CD14-positive monocyte (primary cell): ENCODE results near the gene EXPH5. TPM values are rescaled to one million over a fixed set of nuclear protein-coding genes. Genes with fewer than 3 reads are reported as not detected.

Source experiments
- DNase-seq, 3 donors: peaks; one replicate each; pipeline ENCODE4 v3.0.0-alpha.2; 2011 to 2022
- H2AFZ ChIP-seq: 2 replicates; pipeline ENCODE4 v1.6.0; 2012; ENCODE audit warnings: mild to moderate bottlenecking, low read depth, low read length, inconsistent platforms; ENCODE audit not compliant: insufficient read depth, poor library complexity, severe bottlenecking
- H3K27ac ChIP-seq, 2 donors: 1 replicate in 1 of 2; 2 replicates in 1 of 2; pipeline ENCODE4 v1.5.1; 2012 to 2013; ENCODE audit warnings: low read length in 2 of 2, control low read depth in 1 of 2, inconsistent platforms in 1 of 2, low read depth in 1 of 2, mild to moderate bottlenecking in 1 of 2
- H3K27me3 ChIP-seq, 2 donors: one replicate each; pipeline versions ENCODE4 v1.6.0 to v1.6.1; 2011 to 2013; ENCODE audit warnings: low read length in 2 of 2; ENCODE audit not compliant: control insufficient read depth in 2 of 2, insufficient read depth in 2 of 2
- H3K36me3 ChIP-seq, 2 donors: replicated peaks in 1 of 2; 1 replicate in 1 of 2; 2 replicates in 1 of 2; pipeline versions ENCODE4 v1.5.1 to v1.6.1; 2012 to 2013; ENCODE audit warnings: low read length in 2 of 2, control low read depth in 1 of 2, inconsistent platforms in 1 of 2, mild to moderate bottlenecking in 1 of 2; ENCODE audit not compliant: insufficient read depth in 2 of 2, control insufficient read depth in 1 of 2
- H3K4me1 ChIP-seq, 2 donors: 1 replicate in 1 of 2; 2 replicates in 1 of 2; pipeline versions ENCODE4 v1.5.1 to v1.6.1; 2012 to 2013; ENCODE audit warnings: low read length in 2 of 2, control low read depth in 1 of 2, inconsistent platforms in 1 of 2, mild to moderate bottlenecking in 1 of 2, moderate library complexity in 1 of 2; ENCODE audit not compliant: insufficient read depth in 2 of 2, control insufficient read depth in 1 of 2
- H3K4me2 ChIP-seq: replicated peaks from 2 replicates; pipeline ENCODE3; 2012; ENCODE audit warnings: low read length, moderate library complexity, mild to moderate bottlenecking; ENCODE audit not compliant: poor library complexity, severe bottlenecking; ENCODE audit errors: extremely low read depth
- H3K4me3 ChIP-seq, 3 experiments: fragments of 200-600 bp in 1 of 3; sonication (generic) in 1 of 3; replicated peaks in 1 of 3; 1 replicate in 2 of 3; 2 replicates in 1 of 3; pipeline ENCODE4 v1.5.1; 2011 to 2013; ENCODE audit warnings: low read length in 3 of 3, mild to moderate bottlenecking in 3 of 3, control low read depth in 2 of 3, low read depth in 2 of 3, inconsistent platforms in 1 of 3, moderate library complexity in 1 of 3
- H3K79me2 ChIP-seq: 2 replicates; pipeline ENCODE4 v1.6.0; 2012; ENCODE audit warnings: mild to moderate bottlenecking, control low read depth, inconsistent platforms, low read length, moderate library complexity; ENCODE audit not compliant: insufficient read depth
- H3K9ac ChIP-seq: 2 replicates; pipeline ENCODE4 v1.6.0; 2017; ENCODE audit warnings: low read length, mild to moderate bottlenecking; ENCODE audit not compliant: insufficient read depth, poor library complexity, severe bottlenecking
- H3K9me3 ChIP-seq, 2 donors: replicated peaks in 1 of 2; 1 replicate in 1 of 2; 2 replicates in 1 of 2; pipeline versions ENCODE4 v1.5.1 to v1.6.1; 2012 to 2013; ENCODE audit warnings: low read length in 2 of 2, control low read depth in 1 of 2; ENCODE audit not compliant: control insufficient read depth in 1 of 2, insufficient read depth in 1 of 2
- H4K20me1 ChIP-seq: 2 replicates; pipeline ENCODE4 v1.6.0; 2012; ENCODE audit warnings: mild to moderate bottlenecking, low read length, control low read depth, moderate library complexity; ENCODE audit not compliant: insufficient read depth
- H3K27ac Mint-ChIP-seq, 7 donors: one replicate each; pipeline ENCODE4 v1.8.0; 2020; ENCODE audit warnings: mild to moderate bottlenecking in 7 of 7, mixed read lengths in 7 of 7, moderate library complexity in 6 of 7, inconsistent platforms in 2 of 7
- H3K27me3 Mint-ChIP-seq, 3 donors: one replicate each; pipeline ENCODE4 v1.8.0; 2021 to 2022; ENCODE audit warnings: low read depth in 3 of 3, mild to moderate bottlenecking in 3 of 3, mixed read lengths in 3 of 3, moderate library complexity in 3 of 3, inconsistent platforms in 1 of 3
- H3K36me3 Mint-ChIP-seq, 2 donors: one replicate each; pipeline ENCODE4 v1.8.0; 2020; ENCODE audit warnings: mixed read lengths in 2 of 2, inconsistent platforms in 1 of 2, mild to moderate bottlenecking in 1 of 2
- H3K4me1 Mint-ChIP-seq: one replicate; pipeline ENCODE4 v1.8.0; 2020; ENCODE audit warnings: mild to moderate bottlenecking, mixed read lengths
- H3K4me3 Mint-ChIP-seq, 2 donors: one replicate each; pipeline ENCODE4 v1.8.0; 2020; ENCODE audit warnings: mild to moderate bottlenecking in 2 of 2, mixed read lengths in 2 of 2, moderate library complexity in 1 of 2
- H3K9me3 Mint-ChIP-seq, 7 donors: one replicate each; pipeline ENCODE4 v1.8.0; 2020 to 2022; ENCODE audit warnings: mixed read lengths in 7 of 7, mild to moderate bottlenecking in 6 of 7, moderate library complexity in 6 of 7, inconsistent platforms in 2 of 7
- CTCF ChIP-seq: fragments of 200-600 bp; IDR thresholded peaks from one replicate; pipeline ENCODE4 v1.8.0; 2022; ENCODE audit warnings: antibody characterized with exemption, mild to moderate bottlenecking
- WGBS: methylation state at CpG from one replicate; pipeline ENCODE4 v1.1.5; 2013; ENCODE audit warnings: missing lambda C conversion rate; ENCODE audit not compliant: insufficient coverage; 5-methylcytosine and 5-hydroxymethylcytosine counted together
- intact Hi-C, 2 donors: fragments of 100-400 bp; cut with micrococcal nuclease; formaldehyde crosslinking; loops; one replicate each; pipeline versions ENCODE4 v1.15.0 to v1.15.1; 2023
- polyA plus RNA-seq, 3 donors: library from polyadenylated mRNA; depleted of rRNA in 1 of 3; unstranded in 2 of 3; stranded (reverse) in 1 of 3; fragments of 300-500 nt in 2 of 3; fragments of >200 nt in 1 of 3; fragmentation: Illumina TruSeq in 2 of 3; gene quantifications; 1 replicate in 2 of 3; 2 replicates in 1 of 3; pipeline ENCODE4 v1.2.3, GENCODE V29; 2012 to 2021

The EXPH5 gene
- polyA plus RNA-seq, 3 donors: 0.05 to 0.17 TPM; not detected in 1

- Mint-ChIP-seq H3K36me3 (no peaks in the 10 kb centered on the region), H3K4me1 (peaks cover 12% of the 10 kb centered on the region), H3K4me3 (no peak overlapping the region), H3K27me3 (peaks cover 0 to 7% (median 1%) of the 10 kb centered on the region in 3 donors), H3K27ac (no peak overlapping the region), H3K9me3 (peaks cover 0 to 2% (median 0%) of the 10 kb centered on the region in 7 donors)
- H3K9me3 ChIP-seq: no peaks in the 10 kb centered on the region
- no peak overlapping the region for H2AFZ ChIP-seq
- no peak overlapping the region for H3K9ac ChIP-seq
- DNase-seq: no peak
- no peak overlapping the region for H3K4me2 ChIP-seq
- intact Hi-C loops: no loop called here
- no peak for TF ChIP-seq CTCF
- no peaks in the 10 kb centered on the region for H3K27me3 ChIP-seq
- H3K79me2 ChIP-seq: no peaks in the 10 kb centered on the region
- no peak overlapping the region for H3K27ac ChIP-seq
- no peak overlapping the region for H3K4me3 ChIP-seq
- H3K36me3 ChIP-seq: no peaks in the 10 kb centered on the region
- H4K20me1 ChIP-seq: no peaks in the 10 kb centered on the region
- peaks cover 0 to 7% of the 10 kb centered on the region in 2 donors for H3K4me1 ChIP-seq
- WGBS: no CpG with 5 or more reads among the region's 1 CpG
Measured at GRCh38 chr11:108618529-108618928, 25.0 kb upstream of the EXPH5 start.

- TF ChIP-seq CTCF: no peak
- H4K20me1 ChIP-seq: no peaks in the 10 kb centered on the region
- Mint-ChIP-seq H3K27me3 (peaks cover 0 to 13% (median 1%) of the 10 kb centered on the region in 3 donors), H3K4me3 (no peak overlapping the region), H3K27ac (no peak overlapping the region), H3K4me1 (peaks cover 9% of the 10 kb centered on the region), H3K36me3 (no peaks in the 10 kb centered on the region), H3K9me3 (no peaks in the 10 kb centered on the region)
- H3K36me3 ChIP-seq: no peaks in the 10 kb centered on the region
- no peak overlapping the region for H3K9ac ChIP-seq
- no peak overlapping the region for H3K27ac ChIP-seq
- no peaks in the 10 kb centered on the region for H3K79me2 ChIP-seq
- no peak for DNase-seq
- no peaks in the 10 kb centered on the region for H3K9me3 ChIP-seq
- 100% methylated on average over 2 of the region's 4 CpGs for WGBS
- no peaks in the 10 kb centered on the region for H3K27me3 ChIP-seq
- peaks cover 0 to 7% of the 10 kb centered on the region in 2 donors for H3K4me1 ChIP-seq
- intact Hi-C loops: no loop called here
- no peak overlapping the region for H2AFZ ChIP-seq
- H3K4me2 ChIP-seq: no peak overlapping the region
- H3K4me3 ChIP-seq: no peak overlapping the region
Measured at GRCh38 chr11:108617055-108617454, 23.5 kb upstream of the EXPH5 start.
